ENCODE data around the gene HLA-DMB. TPM values are rescaled to one million over a fixed set of nuclear protein-coding genes. Genes with fewer than 3 reads are reported as not detected.

HLA-DMB gene
- total RNA-seq (8.9 TPM), polyA plus RNA-seq (16.4 TPM)

- Histone ChIP-seq H3K36me3 (ENCODE audit: insufficient read depth) (no peaks in the 10 kb centered on the region), H3K27ac (ENCODE audit: low read depth) (no peak within 1 kb of the TSS), H3K4me1 (ENCODE audit: insufficient read depth) (peaks cover 1% of the 10 kb centered on the region), H3K4me3 (ENCODE audit: low read depth, low read length) (peak within 1 kb of the TSS; percentile 15)
- 24% methylated on average over 9 of the region's 9 CpGs for WGBS
- peak; percentile 63 for DNase-seq (ENCODE audit: extremely low spot score)
Observed at GRCh38 chr6:32940656-32941213, at the start of gene HLA-DMB. TSS of gene HLA-DMB (minus strand) at chr6:32941028. CDS start at chr6:32940807, 221 bp downstream.

DNA sequence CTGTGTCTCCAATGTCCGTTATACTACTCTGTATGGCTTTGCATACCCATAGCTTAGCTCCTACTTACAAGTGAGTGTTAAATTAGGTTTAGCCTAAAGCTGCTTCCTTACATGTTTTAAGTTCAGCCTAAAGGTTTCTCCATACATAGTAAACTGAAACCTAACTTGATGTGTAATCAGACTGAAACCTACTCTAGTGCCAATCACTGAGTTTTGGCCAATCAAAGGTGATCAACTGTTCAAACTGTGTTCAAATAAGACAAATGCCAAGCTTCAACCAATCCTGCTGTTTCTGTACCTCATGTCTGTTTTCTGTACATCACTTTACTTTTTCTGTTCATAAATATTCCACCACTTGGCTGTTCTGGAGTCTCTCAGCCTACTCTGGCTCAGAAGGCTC, 48.5 kb upstream of the HLA-DMB start:
- no peak overlapping the region for H3K27ac ChIP-seq (ENCODE audit: low read depth)
- DNase-seq (ENCODE audit: extremely low spot score), result no peak
- no peaks in the 10 kb centered on the region for H3K4me1 ChIP-seq (ENCODE audit: insufficient read depth)
- H3K4me3 ChIP-seq (ENCODE audit: low read depth, low read length), result no peak overlapping the region
- H3K36me3 ChIP-seq (ENCODE audit: insufficient read depth), result no peaks in the 10 kb centered on the region
- 82% methylated on average over 1 of the region's 1 CpG for WGBS

DNA sequence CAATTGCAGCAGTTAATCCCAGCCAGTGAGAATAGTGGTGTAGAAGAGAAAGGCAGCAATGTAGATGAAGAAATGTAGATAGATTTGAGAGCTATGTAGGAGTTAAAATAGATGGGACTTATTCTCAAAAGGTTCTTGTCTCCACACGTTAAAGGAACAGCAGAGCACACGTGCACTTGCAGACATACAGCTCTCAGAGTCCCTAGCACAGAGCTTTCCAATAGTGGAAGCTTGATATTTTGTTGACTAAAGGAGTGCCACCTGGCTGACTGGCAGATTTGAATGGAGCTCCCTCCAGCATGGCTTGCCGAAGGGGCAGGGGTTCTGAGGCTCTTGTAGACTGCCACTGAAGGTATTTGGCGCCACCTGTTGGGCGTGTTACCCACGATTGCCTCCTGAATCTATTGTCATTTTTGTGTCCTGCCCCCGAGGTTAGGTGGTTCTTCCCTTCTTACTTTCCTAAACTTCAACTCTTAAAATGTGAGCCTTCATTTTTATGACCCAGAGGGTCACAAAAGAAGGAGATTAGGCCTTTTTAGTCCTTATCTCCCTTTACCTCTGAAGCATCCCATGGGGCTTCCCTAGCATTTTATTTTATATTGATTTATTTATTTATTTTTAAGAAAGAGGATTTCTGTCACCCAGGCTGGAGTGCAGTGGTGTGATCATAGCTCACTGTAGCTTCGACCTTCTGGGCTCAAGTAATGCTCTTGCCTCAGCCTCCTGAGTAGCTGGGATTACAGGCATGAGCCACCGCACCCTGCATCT, 44.0 kb upstream of the HLA-DMB start:
- Histone ChIP-seq H3K4me3 (ENCODE audit: low read depth, low read length) (no peak overlapping the region), H3K4me1 (ENCODE audit: insufficient read depth) (no peaks in the 10 kb centered on the region), H3K27ac (ENCODE audit: low read depth) (no peak overlapping the region), H3K36me3 (ENCODE audit: insufficient read depth) (peaks cover 7% of the 10 kb centered on the region)
- 13% methylated on average over 9 of the region's 9 CpGs for WGBS
- DNase-seq (ENCODE audit: extremely low spot score), result no peak

DNA sequence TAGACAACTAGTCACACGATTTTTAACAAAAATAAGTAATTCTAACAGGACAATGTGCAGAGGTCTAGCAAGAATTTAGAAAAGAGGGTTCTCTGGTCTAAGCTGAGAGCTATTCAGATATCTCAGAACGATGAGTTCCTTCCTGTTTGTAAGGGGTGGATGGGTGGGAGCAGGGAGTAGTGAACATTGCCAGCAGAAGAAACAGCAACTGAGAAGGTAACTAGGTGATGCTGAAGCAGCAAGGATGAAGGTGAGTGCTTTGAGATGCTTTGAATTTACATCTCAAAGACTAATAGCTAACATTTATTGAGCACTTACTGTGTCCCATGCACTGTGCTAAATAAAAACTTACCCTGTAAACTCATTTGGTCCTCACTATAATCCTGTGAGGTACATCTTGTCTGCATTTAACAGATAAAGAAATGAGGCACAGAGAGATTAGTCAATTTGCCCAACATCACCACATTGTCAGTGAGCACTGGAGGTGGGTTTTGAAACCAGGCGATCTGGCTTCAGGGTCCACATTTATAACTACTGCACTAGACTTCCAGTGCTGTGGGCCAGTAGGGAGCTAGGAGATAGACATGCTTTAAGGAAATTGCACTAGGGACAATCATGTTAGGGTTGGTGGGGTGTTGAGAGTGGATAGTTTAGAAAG, 43.3 kb upstream of the HLA-DMB start:
- H3K4me3 ChIP-seq (ENCODE audit: low read depth, low read length), result no peak overlapping the region
- H3K36me3 ChIP-seq (ENCODE audit: insufficient read depth), result peaks cover 9% of the 10 kb centered on the region
- 43% methylated on average over 3 of the region's 3 CpGs for WGBS
- DNase-seq (ENCODE audit: extremely low spot score), result no peak
- no peaks in the 10 kb centered on the region for H3K4me1 ChIP-seq (ENCODE audit: insufficient read depth)
- no peak overlapping the region for H3K27ac ChIP-seq (ENCODE audit: low read depth)

GRCh38 chr6:32983493-32983848, 42.6 kb upstream of the HLA-DMB start:
- Histone ChIP-seq H3K4me3 (ENCODE audit: low read depth, low read length) (no peak overlapping the region), H3K4me1 (ENCODE audit: insufficient read depth) (no peaks in the 10 kb centered on the region), H3K36me3 (ENCODE audit: insufficient read depth) (peaks cover 9% of the 10 kb centered on the region), H3K27ac (ENCODE audit: low read depth) (no peak overlapping the region)
- DNase-seq (ENCODE audit: extremely low spot score), result no peak
- 68% methylated on average over 1 of the region's 1 CpG for WGBS

DNA sequence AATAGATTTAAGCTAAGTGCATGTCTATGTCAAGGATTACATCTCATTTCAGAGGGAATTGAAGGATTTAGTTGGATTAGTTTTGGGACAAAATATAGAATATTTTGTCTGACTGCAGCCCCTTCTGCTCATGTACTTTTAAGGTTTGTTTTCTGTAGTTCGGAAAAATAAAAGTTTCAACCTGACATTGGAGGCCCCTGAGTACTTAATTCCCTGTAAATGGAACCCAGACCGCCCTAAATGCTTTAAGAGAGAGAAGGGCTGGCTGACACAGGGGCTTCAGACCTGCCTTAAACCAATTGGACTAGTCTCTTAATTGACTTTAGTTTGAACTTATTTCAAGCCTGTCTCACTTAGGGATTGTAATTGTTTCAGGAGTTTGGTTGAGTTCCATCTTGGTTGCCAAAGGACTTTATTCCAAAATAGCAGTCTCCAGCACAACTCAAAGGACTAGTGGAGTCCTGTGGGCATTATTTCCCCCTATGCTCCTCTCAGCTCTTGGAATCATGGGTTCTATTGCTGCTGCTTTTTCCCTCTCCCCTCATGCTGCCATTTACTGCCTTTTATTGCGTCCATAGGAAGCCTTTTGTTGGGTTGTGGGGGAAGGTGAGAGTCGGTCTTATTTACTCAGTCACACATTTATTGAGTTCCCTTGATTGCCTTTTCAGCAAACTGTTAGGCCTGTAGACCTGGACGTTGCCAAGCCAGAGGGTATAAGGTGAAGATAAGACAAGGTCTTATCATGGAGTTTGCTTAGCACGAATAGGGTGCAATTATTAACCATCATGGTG, 42.1 kb upstream of the HLA-DMB start:
- Histone ChIP-seq H3K4me3 (ENCODE audit: low read depth, low read length) (no peak overlapping the region), H3K4me1 (ENCODE audit: insufficient read depth) (no peaks in the 10 kb centered on the region), H3K36me3 (ENCODE audit: insufficient read depth) (peaks cover 9% of the 10 kb centered on the region), H3K27ac (ENCODE audit: low read depth) (no peak overlapping the region)
- 36% methylated on average over 6 of the region's 6 CpGs for WGBS
- DNase-seq (ENCODE audit: extremely low spot score), result no peak

GRCh38 chr6:32982084-32982701, 41.4 kb upstream of the HLA-DMB start:
- H3K27ac ChIP-seq (ENCODE audit: low read depth), result no peak overlapping the region
- WGBS, result 36% methylated on average over 8 of the region's 8 CpGs

DNA sequence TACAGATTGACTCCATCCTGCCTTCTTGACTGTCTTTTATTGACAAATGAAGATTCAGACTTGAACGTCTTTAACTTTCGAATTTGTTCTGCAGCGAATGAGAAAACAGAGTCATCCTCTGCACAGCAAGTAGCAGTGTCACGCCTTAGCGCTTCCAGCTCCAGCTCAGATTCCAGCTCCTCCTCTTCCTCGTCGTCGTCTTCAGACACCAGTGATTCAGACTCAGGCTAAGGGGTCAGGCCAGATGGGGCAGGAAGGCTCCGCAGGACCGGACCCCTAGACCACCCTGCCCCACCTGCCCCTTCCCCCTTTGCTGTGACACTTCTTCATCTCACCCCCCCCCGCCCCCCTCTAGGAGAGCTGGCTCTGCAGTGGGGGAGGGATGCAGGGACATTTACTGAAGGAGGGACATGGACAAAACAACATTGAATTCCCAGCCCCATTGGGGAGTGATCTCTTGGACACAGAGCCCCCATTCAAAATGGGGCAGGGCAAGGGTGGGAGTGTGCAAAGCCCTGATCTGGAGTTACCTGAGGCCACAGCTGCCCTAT, 39.7 kb upstream of the HLA-DMB start:
- DNase-seq (ENCODE audit: extremely low spot score), result no peak
- Histone ChIP-seq H3K4me3 (ENCODE audit: low read depth, low read length) (no peak overlapping the region), H3K36me3 (ENCODE audit: insufficient read depth) (peaks cover 15% of the 10 kb centered on the region), H3K4me1 (ENCODE audit: insufficient read depth) (no peaks in the 10 kb centered on the region), H3K27ac (ENCODE audit: low read depth) (no peak overlapping the region)
- 68% methylated on average over 11 of the region's 11 CpGs for WGBS

More at GRCh38 chr6:32982084-32982701, 41.4 kb upstream of the HLA-DMB start:
- DNase-seq (ENCODE audit: extremely low spot score), result no peak
- H3K36me3 ChIP-seq (ENCODE audit: insufficient read depth), result peaks cover 12% of the 10 kb centered on the region
- no peak overlapping the region for H3K4me3 ChIP-seq (ENCODE audit: low read depth, low read length)
- no peaks in the 10 kb centered on the region for H3K4me1 ChIP-seq (ENCODE audit: insufficient read depth)

- Histone ChIP-seq H3K27ac (ENCODE audit: low read depth) (no peak overlapping the region), H3K36me3 (ENCODE audit: insufficient read depth) (peaks cover 15% of the 10 kb centered on the region), H3K4me1 (ENCODE audit: insufficient read depth) (no peaks in the 10 kb centered on the region), H3K4me3 (ENCODE audit: low read depth, low read length) (no peak overlapping the region)
- DNase-seq (ENCODE audit: extremely low spot score), result no peak
- 85% methylated on average over 12 of the region's 12 CpGs for WGBS
Observed at GRCh38 chr6:32979720-32980487, 39.1 kb upstream of the HLA-DMB start.

- no peaks in the 10 kb centered on the region for H3K4me1 ChIP-seq (ENCODE audit: insufficient read depth)
- 58% methylated on average over 7 of the region's 7 CpGs for WGBS
- no peak overlapping the region for H3K27ac ChIP-seq (ENCODE audit: low read depth)
- DNase-seq (ENCODE audit: extremely low spot score), result no peak
- peaks cover 21% of the 10 kb centered on the region for H3K36me3 ChIP-seq (ENCODE audit: insufficient read depth)
- H3K4me3 ChIP-seq (ENCODE audit: low read depth, low read length), result no peak overlapping the region
Observed at GRCh38 chr6:32977953-32978324, 37.1 kb upstream of the HLA-DMB start.

DNA sequence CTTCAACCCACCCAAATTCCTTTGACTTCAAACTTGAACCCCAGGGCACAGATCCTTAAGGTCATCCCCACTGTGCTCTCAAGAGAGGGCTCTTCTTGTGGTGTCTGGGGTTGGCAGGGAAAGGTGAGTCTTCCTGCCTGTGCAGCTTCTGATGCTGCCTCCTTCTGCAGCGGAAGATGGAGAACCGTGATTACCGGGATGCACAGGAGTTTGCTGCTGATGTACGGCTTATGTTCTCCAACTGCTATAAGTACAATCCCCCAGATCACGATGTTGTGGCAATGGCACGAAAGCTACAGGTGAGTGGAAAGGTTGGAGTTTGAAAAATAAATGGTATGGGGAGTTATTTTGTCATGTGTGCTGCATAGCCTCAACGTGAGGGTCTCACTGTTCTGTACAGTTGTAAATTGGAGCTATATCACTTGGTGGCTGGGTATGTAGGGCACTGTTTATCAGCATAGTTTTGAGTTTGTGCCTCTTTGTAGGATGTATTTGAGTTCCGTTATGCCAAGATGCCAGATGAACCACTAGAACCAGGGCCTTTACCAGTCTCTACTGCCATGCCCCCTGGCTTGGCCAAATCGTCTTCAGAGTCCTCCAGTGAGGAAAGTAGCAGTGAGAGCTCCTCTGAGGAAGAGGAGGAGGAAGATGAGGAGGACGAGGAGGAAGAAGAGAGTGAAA, 36.6 kb upstream of the HLA-DMB start:
- Histone ChIP-seq H3K36me3 (ENCODE audit: insufficient read depth) (peaks cover 25% of the 10 kb centered on the region), H3K4me1 (ENCODE audit: insufficient read depth) (no peaks in the 10 kb centered on the region), H3K4me3 (ENCODE audit: low read depth, low read length) (no peak overlapping the region), H3K27ac (ENCODE audit: low read depth) (no peak overlapping the region)
- WGBS, result 68% methylated on average over 10 of the region's 10 CpGs
- no peak for DNase-seq (ENCODE audit: extremely low spot score)

All from urinary bladder (tissue), 4 donors.